ENCODE data around the gene GCC1. TPM values are rescaled to one million over a fixed set of nuclear protein-coding genes. Genes with fewer than 3 reads are reported as not detected.
A peak's percentile ranks its signal among the peaks of the same experiment; 100 is the strongest.

GCC1 gene
- total RNA-seq, 1 experiment from 2014 or later = 16.8 TPM

DNA sequence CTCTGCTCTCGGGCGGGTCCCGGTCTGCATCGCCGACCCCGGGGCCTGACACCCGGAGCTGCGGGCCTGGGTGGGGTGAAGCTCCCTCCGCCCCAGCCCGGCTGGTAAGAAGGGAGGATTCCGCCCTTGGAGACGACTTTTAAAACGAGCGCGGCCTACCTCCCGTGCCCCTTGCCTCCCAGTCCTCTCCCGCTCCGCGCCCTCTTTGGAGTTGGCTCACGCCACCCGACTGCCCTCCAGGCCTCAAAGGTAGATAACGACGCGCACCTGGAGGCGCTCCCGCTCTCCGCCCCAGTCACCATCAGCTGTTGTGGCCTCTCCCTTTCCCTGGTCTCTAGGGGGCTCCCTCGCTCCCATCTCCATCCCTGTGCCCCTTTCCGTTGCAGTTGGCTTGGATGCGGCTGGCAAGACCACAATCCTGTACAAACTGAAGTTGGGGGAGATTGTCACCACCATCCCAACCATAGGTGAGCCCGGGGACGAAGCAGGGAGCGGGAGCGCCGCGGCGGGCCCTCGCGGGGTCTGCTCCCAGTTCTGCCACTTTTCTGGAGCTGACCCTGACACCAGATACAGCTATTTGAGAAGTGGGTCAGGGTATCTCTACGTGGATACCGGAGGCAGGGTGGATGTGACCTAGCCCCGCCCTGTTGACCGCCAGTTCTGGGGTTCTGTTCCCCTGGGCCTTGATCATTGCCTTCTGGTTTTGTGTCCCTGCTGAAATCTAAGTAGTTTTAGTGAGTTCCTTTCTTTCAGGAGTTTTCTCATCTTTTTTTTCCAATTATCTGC is 3.5 kb upstream of the GCC1 start:
- no peak overlapping the region for H2BK12ac ChIP-seq (ENCODE audit: insufficient read length, low read depth, low read length)
- H3K4me3 Mint-ChIP-seq = peak overlapping the region; percentile 94 to 100

More for the DNA sequence above, 3.5 kb upstream of the GCC1 start:
- H3K14ac ChIP-seq (ENCODE audit: insufficient read depth, low read length) = peak overlapping the region; percentile 15; the same call in 1 of the 2 replicates
- H3K9me3 Mint-ChIP-seq = no peaks in the 10 kb centered on the region
- no peaks in the 10 kb centered on the region for H3K79me2 ChIP-seq (ENCODE audit: insufficient read depth, low read length)
- no peak overlapping the region for H2BK20ac ChIP-seq (ENCODE audit: low read depth, low read length, poor library complexity, severe bottlenecking)
- H3K79me1 ChIP-seq (ENCODE audit: insufficient read depth, low read depth, low read length, poor library complexity, severe bottlenecking) = peaks cover 6% of the 10 kb centered on the region
- H3T11ph ChIP-seq (ENCODE audit: low read length) = no peak overlapping the region
- no peak overlapping the region for H3K23ac ChIP-seq (ENCODE audit: insufficient read length, low read depth, low read length)
- H3K4me2 ChIP-seq (ENCODE audit: insufficient read depth, insufficient read length, low read length) = peak overlapping the region; percentile 36
- H4K5ac ChIP-seq (ENCODE audit: insufficient read length, low read depth, low read length) = no peak overlapping the region
- H3K27ac ChIP-seq (ENCODE audit: insufficient read length, low read depth, low read length) = no peak overlapping the region
- H3K23me2 ChIP-seq (ENCODE audit: insufficient read length, low read depth, low read length, poor library complexity, severe bottlenecking) = peaks cover 18% of the 10 kb centered on the region
- H2AFZ ChIP-seq (ENCODE audit: low read length) = no peak overlapping the region
- H2AK5ac ChIP-seq (ENCODE audit: insufficient read length, low read length) = no peak overlapping the region
- peak overlapping the region; percentile 95 to 98 (median 98) for H3K27ac Mint-ChIP-seq
- H4K20me1 ChIP-seq (ENCODE audit: control insufficient read depth, insufficient read depth, insufficient read length) = no peaks in the 10 kb centered on the region
- H3K56ac ChIP-seq (ENCODE audit: insufficient read length, low read depth, low read length) = no peak overlapping the region
- no peaks in the 10 kb centered on the region for H3K9me3 ChIP-seq (ENCODE audit: control insufficient read depth, low read depth, low read length)
- H2BK120ac ChIP-seq (ENCODE audit: low read depth, low read length, poor library complexity, severe bottlenecking) = no peak overlapping the region
- no peak overlapping the region for H3K18ac ChIP-seq (ENCODE audit: insufficient read length, low read depth, low read length)
- H4K8ac ChIP-seq (replicated peaks; ENCODE audit: insufficient read length, low read depth, low read length) = no peak overlapping the region
- H3K36me3 Mint-ChIP-seq (ENCODE audit: insufficient read depth in 1 of 3, low read depth in 3 of 3) = peaks cover 24 to 33% (median 26%) of the 10 kb centered on the region in 3 experiments
- H3K9ac ChIP-seq (ENCODE audit: extremely low read depth, insufficient read length, low read length) = peak overlapping the region; percentile 23
- H4K91ac ChIP-seq (ENCODE audit: insufficient read length, low read depth, low read length) = no peak overlapping the region
- H3K27me3 ChIP-seq (ENCODE audit: insufficient read depth, low read length) = peaks cover 7% of the 10 kb centered on the region; the same call in 1 of the 2 replicates
- peak; percentile 85 for DNase-seq
- no peak overlapping the region for H3K4ac ChIP-seq (ENCODE audit: low read depth, low read length)
- no CpG with 5 or more reads among the region's 43 CpGs for WGBS (ENCODE audit: extremely low coverage, insufficient read length, low lambda C conversion rate)
- no peak overlapping the region for H2BK15ac ChIP-seq (ENCODE audit: low read depth, low read length)
- peaks cover 24% of the 10 kb centered on the region for H3K27me3 Mint-ChIP-seq (ENCODE audit: low read depth)
- peaks cover 16 to 28% of the 10 kb centered on the region in 2 experiments for H3K4me1 Mint-ChIP-seq
- no peak overlapping the region for H2BK5ac ChIP-seq (ENCODE audit: insufficient read length, low read length)
- peaks cover 2% of the 10 kb centered on the region; the same call in 1 of the 2 replicates for H3K4me1 ChIP-seq (ENCODE audit: insufficient read depth, low read length)
- TF ChIP-seq, protein P1, sequence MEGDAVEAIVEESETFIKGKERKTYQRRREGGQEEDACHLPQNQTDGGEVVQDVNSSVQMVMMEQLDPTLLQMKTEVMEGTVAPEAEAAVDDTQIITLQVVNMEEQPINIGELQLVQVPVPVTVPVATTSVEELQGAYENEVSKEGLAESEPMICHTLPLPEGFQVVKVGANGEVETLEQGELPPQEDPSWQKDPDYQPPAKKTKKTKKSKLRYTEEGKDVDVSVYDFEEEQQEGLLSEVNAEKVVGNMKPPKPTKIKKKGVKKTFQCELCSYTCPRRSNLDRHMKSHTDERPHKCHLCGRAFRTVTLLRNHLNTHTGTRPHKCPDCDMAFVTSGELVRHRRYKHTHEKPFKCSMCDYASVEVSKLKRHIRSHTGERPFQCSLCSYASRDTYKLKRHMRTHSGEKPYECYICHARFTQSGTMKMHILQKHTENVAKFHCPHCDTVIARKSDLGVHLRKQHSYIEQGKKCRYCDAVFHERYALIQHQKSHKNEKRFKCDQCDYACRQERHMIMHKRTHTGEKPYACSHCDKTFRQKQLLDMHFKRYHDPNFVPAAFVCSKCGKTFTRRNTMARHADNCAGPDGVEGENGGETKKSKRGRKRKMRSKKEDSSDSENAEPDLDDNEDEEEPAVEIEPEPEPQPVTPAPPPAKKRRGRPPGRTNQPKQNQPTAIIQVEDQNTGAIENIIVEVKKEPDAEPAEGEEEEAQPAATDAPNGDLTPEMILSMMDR (conservative IDR thresholded peaks at IDR 0.05) = peak; percentile 69

All from H9 (cell line).